IPS DF 6.9 (cell line): ENCODE data around the gene CCAR1.
"Not testable (repeated sequence)": the region's sequence is repeated elsewhere in the genome, so short reads cannot be mapped to it uniquely, and the experiment has no call there.

Source experiments
- DNase-seq: peaks from one replicate; pipeline ENCODE4 v3.0.0-alpha.2; 2013; ENCODE audit warnings: low read depth, low spot score
- H3K27ac ChIP-seq: one replicate; pipeline ENCODE4 v1.5.1; 2013; ENCODE audit warnings: low read length, control low read depth
- H3K27me3 ChIP-seq: 2 replicates; pipeline ENCODE4 v1.6.1; 2013; ENCODE audit warnings: mild to moderate bottlenecking, low read length; ENCODE audit not compliant: control insufficient read depth, insufficient read depth
- H3K36me3 ChIP-seq: 2 replicates; pipeline ENCODE4 v1.6.1; 2013; ENCODE audit warnings: low read length; ENCODE audit not compliant: control insufficient read depth, insufficient read depth
- H3K4me1 ChIP-seq: 2 replicates; pipeline ENCODE4 v1.6.1; 2013; ENCODE audit warnings: low read length; ENCODE audit not compliant: control insufficient read depth, insufficient read depth
- H3K4me3 ChIP-seq: 2 replicates; pipeline ENCODE4 v1.5.1; 2013; ENCODE audit warnings: mild to moderate bottlenecking, low read length
- H3K9me3 ChIP-seq: 2 replicates; pipeline ENCODE4 v1.6.1; 2013; ENCODE audit warnings: low read length, inconsistent platforms; ENCODE audit not compliant: control insufficient read depth, insufficient read depth
- WGBS: extraction: QIAGEN DNeasy Blood & Tissue Kit; methylation state at CpG from one replicate; pipeline ENCODE4 v1.1.7; 2013; ENCODE audit warnings: mixed read lengths, missing lambda C conversion rate; ENCODE audit not compliant: insufficient read length, insufficient coverage; 5-methylcytosine and 5-hydroxymethylcytosine counted together

The CCAR1 gene

GRCh38 chr10:68721673-68722335, 765 bp downstream of the CCAR1 start:
- Histone ChIP-seq H3K9me3 (no peaks in the 10 kb centered on the region), H3K27me3 (no peaks in the 10 kb centered on the region), H3K27ac (no peak overlapping the region), H3K36me3 (peaks cover 12% of the 10 kb centered on the region), H3K4me3 (peak overlapping the region; percentile 84), H3K4me1 (no peaks in the 10 kb centered on the region)
- DNase-seq: no peak
- WGBS: no CpG with 5 or more reads among the region's 27 CpGs

- Histone ChIP-seq H3K9me3 (no peaks in the 10 kb centered on the region), H3K4me3 (no peak overlapping the region), H3K27me3 (no peaks in the 10 kb centered on the region), H3K27ac (no peak overlapping the region), H3K36me3 (peaks cover 20% of the 10 kb centered on the region), H3K4me1 (no peaks in the 10 kb centered on the region)
- WGBS: no CpG with 5 or more reads among the region's 14 CpGs
- no peak for DNase-seq
Observed at GRCh38 chr10:68725016-68725415, 4.0 kb downstream of the CCAR1 start.

- H3K4me1 ChIP-seq: no peaks in the 10 kb centered on the region
- no CpG with 5 or more reads among the region's 9 CpGs for WGBS
- no peak for DNase-seq
Observed at GRCh38 chr10:68727146-68727545, 6.1 kb downstream of the CCAR1 start.

GRCh38 chr10:68732651-68733050, 11.6 kb downstream of the CCAR1 start:
- H3K27me3 ChIP-seq: no peaks in the 10 kb centered on the region
- no peak overlapping the region for H3K4me3 ChIP-seq
- H3K36me3 ChIP-seq: peaks cover 20% of the 10 kb centered on the region; the same call in 1 of the 2 replicates
- no peaks in the 10 kb centered on the region for H3K4me1 ChIP-seq
- H3K27ac ChIP-seq: no peak overlapping the region
- no CpG with 5 or more reads among the region's 8 CpGs for WGBS
- no peaks in the 10 kb centered on the region for H3K9me3 ChIP-seq
- DNase-seq: no peak

More at GRCh38 chr10:68727146-68727545, 6.1 kb downstream of the CCAR1 start:
- no peaks in the 10 kb centered on the region for H3K9me3 ChIP-seq
- H3K27ac ChIP-seq: no peak overlapping the region
- H3K4me3 ChIP-seq: no peak overlapping the region
- H3K27me3 ChIP-seq: no peaks in the 10 kb centered on the region
- peaks cover 23% of the 10 kb centered on the region for H3K36me3 ChIP-seq

- WGBS: no CpG with 5 or more reads among the region's 7 CpGs
Observed at GRCh38 chr10:68734349-68734748, 13.3 kb downstream of the CCAR1 start.

GRCh38 chr10:68735119-68735518, 14.1 kb downstream of the CCAR1 start:
- no peaks in the 10 kb centered on the region for H3K27me3 ChIP-seq
- WGBS: no CpG with 5 or more reads among the region's 6 CpGs
- no peak overlapping the region for H3K4me3 ChIP-seq
- DNase-seq: no peak
- H3K27ac ChIP-seq: no peak overlapping the region
- peaks cover 17% of the 10 kb centered on the region; the same call in 1 of the 2 replicates for H3K36me3 ChIP-seq
- no peaks in the 10 kb centered on the region for H3K9me3 ChIP-seq
- no peaks in the 10 kb centered on the region for H3K4me1 ChIP-seq

More at GRCh38 chr10:68734349-68734748, 13.3 kb downstream of the CCAR1 start:
- no peaks in the 10 kb centered on the region for H3K27me3 ChIP-seq
- H3K4me3 ChIP-seq: no peak overlapping the region
- DNase-seq: no peak
- no peak overlapping the region for H3K27ac ChIP-seq
- no peaks in the 10 kb centered on the region for H3K9me3 ChIP-seq
- peaks cover 17% of the 10 kb centered on the region; the same call in 1 of the 2 replicates for H3K36me3 ChIP-seq
- H3K4me1 ChIP-seq: no peaks in the 10 kb centered on the region

- H3K27me3 ChIP-seq, H3K9me3 ChIP-seq, H3K4me3 ChIP-seq, H3K4me1 ChIP-seq, H3K27ac ChIP-seq, DNase-seq: not testable (repeated sequence)
- H3K36me3 ChIP-seq: peaks cover 15% of the 10 kb centered on the region; the same call in 1 of the 2 replicates
- WGBS: no CpG with 5 or more reads among the region's 7 CpGs
Observed at GRCh38 chr10:68735739-68736138, 14.7 kb downstream of the CCAR1 start.

- no CpG with 5 or more reads among the region's 5 CpGs for WGBS
- DNase-seq, H3K27ac ChIP-seq, H3K27me3 ChIP-seq, H3K9me3 ChIP-seq, H3K4me3 ChIP-seq, H3K4me1 ChIP-seq: not testable (repeated sequence)
- H3K36me3 ChIP-seq: peaks cover 21% of the 10 kb centered on the region; the same call in 1 of the 2 replicates
Observed at GRCh38 chr10:68740676-68741075, 19.6 kb downstream of the CCAR1 start.

- H3K36me3 ChIP-seq: peaks cover 21% of the 10 kb centered on the region; the same call in 1 of the 2 replicates
- no peaks in the 10 kb centered on the region for H3K9me3 ChIP-seq
- no peaks in the 10 kb centered on the region for H3K27me3 ChIP-seq
- WGBS: no CpG with 5 or more reads among the region's 6 CpGs
- DNase-seq: no peak
- no peak overlapping the region for H3K4me3 ChIP-seq
- H3K27ac ChIP-seq: no peak overlapping the region
- no peaks in the 10 kb centered on the region for H3K4me1 ChIP-seq
Observed at GRCh38 chr10:68742397-68742796, 21.4 kb downstream of the CCAR1 start.

- H3K27me3 ChIP-seq: no peaks in the 10 kb centered on the region
- no peak for DNase-seq
- peaks cover 25% of the 10 kb centered on the region for H3K36me3 ChIP-seq
- H3K9me3 ChIP-seq: no peaks in the 10 kb centered on the region
- H3K27ac ChIP-seq: no peak overlapping the region
- WGBS: no CpG with 5 or more reads among the region's 2 CpGs
- no peak overlapping the region for H3K4me3 ChIP-seq
- no peaks in the 10 kb centered on the region for H3K4me1 ChIP-seq
Observed at GRCh38 chr10:68752711-68753350, 31.8 kb downstream of the CCAR1 start.
